Karpas-422 (cell line): ENCODE results near the gene LCN10. TPM values are rescaled to one million over a fixed set of nuclear protein-coding genes. Genes with fewer than 3 reads are reported as not detected.
"Not testable (repeated sequence)": the region's sequence is repeated elsewhere in the genome, so short reads cannot be mapped to it uniquely, and the experiment has no call there.

Experiments used
- DNase-seq: peaks from one replicate; pipeline ENCODE4 v3.0.0-alpha.2; 2015
- H2AFZ ChIP-seq: fragments of 200-600 bp; sonication (generic); 2 replicates; pipeline ENCODE4 v1.6.1; 2014; ENCODE audit warnings: antibody characterized with exemption, low read length, mixed read lengths
- H3K27ac ChIP-seq: fragments of 200-600 bp; sonication (generic); 2 replicates; pipeline ENCODE4 v1.5.1; 2014; ENCODE audit warnings: mild to moderate bottlenecking, low read length, moderate library complexity
- H3K27me3 ChIP-seq: fragments of 200-600 bp; sonication (generic); 2 replicates; pipeline ENCODE4 v1.6.1; 2014; ENCODE audit warnings: low read length, mixed read lengths
- H3K36me3 ChIP-seq: fragments of 200-600 bp; sonication (generic); 2 replicates; pipeline ENCODE4 v1.6.1; 2014; ENCODE audit warnings: low read length, mixed read lengths; ENCODE audit not compliant: insufficient read depth
- H3K4me1 ChIP-seq: fragments of 200-600 bp; sonication (generic); 2 replicates; pipeline ENCODE4 v1.6.1; 2014; ENCODE audit warnings: mild to moderate bottlenecking, low read length, mixed read lengths
- H3K4me2 ChIP-seq: fragments of 200-600 bp; sonication (generic); 2 replicates; pipeline ENCODE4 v1.6.1; 2014; ENCODE audit warnings: low read length, low read depth, mild to moderate bottlenecking; ENCODE audit not compliant: poor library complexity, severe bottlenecking
- H3K4me3 ChIP-seq: fragments of 200-600 bp; sonication (generic); 2 replicates; pipeline ENCODE4 v1.5.1; 2014; ENCODE audit warnings: mild to moderate bottlenecking, antibody characterized with exemption, low read length, mixed read lengths
- H3K79me2 ChIP-seq: fragments of 200-600 bp; sonication (generic); 2 replicates; pipeline ENCODE4 v1.6.1; 2014; ENCODE audit warnings: mild to moderate bottlenecking, low read length, mixed read lengths
- H3K9ac ChIP-seq: fragments of 200-600 bp; sonication (generic); 2 replicates; pipeline ENCODE4 v1.6.0; 2014; ENCODE audit warnings: low read length
- H3K9me2 ChIP-seq: fragments of 200-600 bp; sonication (generic), shearing (Covaris generic); replicated peaks from 2 replicates; pipeline ENCODE4 v1.6.0; 2014; ENCODE audit warnings: mild to moderate bottlenecking, low read length, moderate library complexity; ENCODE audit not compliant: insufficient read depth
- H3K9me3 ChIP-seq: fragments of 300-700, 200-600 bp; sonication (generic); 2 replicates; pipeline ENCODE4 v1.6.1; 2014; ENCODE audit warnings: low read length, mixed read lengths
- H4K20me1 ChIP-seq: fragments of 200-600 bp; sonication (generic); 2 replicates; pipeline ENCODE4 v1.6.1; 2014; ENCODE audit warnings: mild to moderate bottlenecking, antibody characterized with exemption, low read length, low read depth; ENCODE audit not compliant: insufficient read depth
- total RNA-seq: library from RNA; depleted of rRNA; stranded (reverse); fragments of >200 nt; shearing (Covaris generic); gene quantifications from 2 replicates; pipeline ENCODE4 v1.2.3, GENCODE V29; 2014; ENCODE audit warnings: low replicate concordance

LCN10 gene
- total RNA-seq, 1 experiment from 2014 or later = not detected

- H3K9me3 ChIP-seq, H3K27ac ChIP-seq, H3K4me1 ChIP-seq, H4K20me1 ChIP-seq, H3K9me2 ChIP-seq, H3K36me3 ChIP-seq, H3K4me2 ChIP-seq, H3K79me2 ChIP-seq, H2AFZ ChIP-seq, H3K4me3 ChIP-seq, H3K27me3 ChIP-seq, H3K9ac ChIP-seq: not testable (repeated sequence)
- peak; percentile 79 for DNase-seq
These were observed 18.2 kb upstream of the LCN10 start for GRCh38 chr9:136760834-136761544.

GRCh38 chr9:136760424-136760823, 17.7 kb upstream of the LCN10 start:
- no peak overlapping the region for H2AFZ ChIP-seq
- H3K36me3 ChIP-seq = no peaks in the 10 kb centered on the region
- no peaks in the 10 kb centered on the region for H3K9me2 ChIP-seq
- H3K9ac ChIP-seq = no peak overlapping the region
- H3K27me3 ChIP-seq = no peaks in the 10 kb centered on the region
- H3K4me1 ChIP-seq = peaks cover 3% of the 10 kb centered on the region
- no peak for DNase-seq
- 0 out of 2 replicates have a peak, but pooled peaks cover 4% of the 10 kb centered on the region for H4K20me1 ChIP-seq
- no peak overlapping the region for H3K4me2 ChIP-seq
- no peaks in the 10 kb centered on the region for H3K9me3 ChIP-seq
- no peak overlapping the region for H3K27ac ChIP-seq
- no peak overlapping the region for H3K4me3 ChIP-seq
- no peaks in the 10 kb centered on the region for H3K79me2 ChIP-seq

GRCh38 chr9:136759436-136760325, 16.9 kb upstream of the LCN10 start:
- H3K79me2 ChIP-seq = no peaks in the 10 kb centered on the region
- no peaks in the 10 kb centered on the region for H3K9me3 ChIP-seq
- no peaks in the 10 kb centered on the region for H3K9me2 ChIP-seq
- no peak overlapping the region for H2AFZ ChIP-seq
- no peak for DNase-seq
- no peaks in the 10 kb centered on the region for H3K27me3 ChIP-seq
- H3K4me1 ChIP-seq = no peaks in the 10 kb centered on the region
- H4K20me1 ChIP-seq = 0 out of 2 replicates have a peak, but pooled peaks cover 4% of the 10 kb centered on the region
- no peak overlapping the region for H3K9ac ChIP-seq
- H3K4me3 ChIP-seq = no peak overlapping the region
- H3K27ac ChIP-seq = no peak overlapping the region
- no peaks in the 10 kb centered on the region for H3K36me3 ChIP-seq
- H3K4me2 ChIP-seq = no peak overlapping the region

- H3K4me1 ChIP-seq = no peaks in the 10 kb centered on the region
- H3K27ac ChIP-seq = no peak overlapping the region
- DNase-seq = no peak
- no peak overlapping the region for H2AFZ ChIP-seq
- no peak overlapping the region for H3K4me3 ChIP-seq
- H3K9me3 ChIP-seq = no peaks in the 10 kb centered on the region
- no peaks in the 10 kb centered on the region for H3K36me3 ChIP-seq
- H3K9me2 ChIP-seq = no peaks in the 10 kb centered on the region
- no peaks in the 10 kb centered on the region for H3K79me2 ChIP-seq
- H3K9ac ChIP-seq = no peak overlapping the region
- H4K20me1 ChIP-seq = 0 out of 2 replicates have a peak, but pooled peaks cover 4% of the 10 kb centered on the region
- H3K4me2 ChIP-seq = no peak overlapping the region
- no peaks in the 10 kb centered on the region for H3K27me3 ChIP-seq
These were observed 16.3 kb upstream of the LCN10 start for GRCh38 chr9:136759001-136759400.

GRCh38 chr9:136757751-136758140, 15.0 kb upstream of the LCN10 start:
- H3K4me1 ChIP-seq = no peaks in the 10 kb centered on the region
- no peak overlapping the region for H3K27ac ChIP-seq
- H3K9me2 ChIP-seq = no peaks in the 10 kb centered on the region
- no peak overlapping the region for H3K9ac ChIP-seq
- no peaks in the 10 kb centered on the region for H3K79me2 ChIP-seq
- DNase-seq = no peak
- no peak overlapping the region for H3K4me2 ChIP-seq
- no peak overlapping the region for H2AFZ ChIP-seq
- H3K36me3 ChIP-seq = no peaks in the 10 kb centered on the region
- no peaks in the 10 kb centered on the region; the same call in 1 of the 2 replicates for H3K9me3 ChIP-seq
- H3K4me3 ChIP-seq = no peak overlapping the region
- no peaks in the 10 kb centered on the region for H4K20me1 ChIP-seq
- H3K27me3 ChIP-seq = no peaks in the 10 kb centered on the region

- no peak overlapping the region for H3K4me3 ChIP-seq
- H2AFZ ChIP-seq = no peak overlapping the region
- no peaks in the 10 kb centered on the region for H3K4me1 ChIP-seq
- no peaks in the 10 kb centered on the region for H3K36me3 ChIP-seq
- no peaks in the 10 kb centered on the region for H3K9me2 ChIP-seq
- H3K9me3 ChIP-seq = peaks cover under 1% of the 10 kb centered on the region; the same call in 1 of the 2 replicates
- no peaks in the 10 kb centered on the region for H4K20me1 ChIP-seq
- no peaks in the 10 kb centered on the region for H3K27me3 ChIP-seq
- H3K9ac ChIP-seq = no peak overlapping the region
- H3K79me2 ChIP-seq = no peaks in the 10 kb centered on the region
- H3K4me2 ChIP-seq = no peak overlapping the region
- no peak overlapping the region for H3K27ac ChIP-seq
- DNase-seq = no peak
These were observed 14.6 kb upstream of the LCN10 start for GRCh38 chr9:136757328-136757727.

- DNase-seq = no peak
- no peak overlapping the region for H3K9ac ChIP-seq
- no peak overlapping the region for H2AFZ ChIP-seq
- H3K9me3 ChIP-seq = peaks cover 5% of the 10 kb centered on the region
- no peaks in the 10 kb centered on the region for H3K36me3 ChIP-seq
- no peaks in the 10 kb centered on the region for H3K79me2 ChIP-seq
- no peak overlapping the region for H3K4me2 ChIP-seq
- no peaks in the 10 kb centered on the region for H3K4me1 ChIP-seq
- no peak overlapping the region for H3K27ac ChIP-seq
- H4K20me1 ChIP-seq = no peaks in the 10 kb centered on the region
- H3K27me3 ChIP-seq = no peaks in the 10 kb centered on the region; the same call in 1 of the 2 replicates
- H3K4me3 ChIP-seq = no peak overlapping the region
- no peaks in the 10 kb centered on the region for H3K9me2 ChIP-seq
These were observed 14.1 kb upstream of the LCN10 start for GRCh38 chr9:136756836-136757235.

- Histone ChIP-seq H3K27ac (no peak overlapping the region), H3K9me2 (no peaks in the 10 kb centered on the region), H3K4me2 (no peak overlapping the region), H3K4me3 (no peak overlapping the region), H3K4me1 (no peaks in the 10 kb centered on the region), H4K20me1 (no peaks in the 10 kb centered on the region), H3K9ac (no peak overlapping the region), H3K27me3 (peaks cover 3% of the 10 kb centered on the region; the same call in 1 of the 2 replicates), H3K79me2 (no peaks in the 10 kb centered on the region), H2AFZ (no peak overlapping the region), H3K9me3 (peaks cover 12% of the 10 kb centered on the region), H3K36me3 (no peaks in the 10 kb centered on the region; the same call in 1 of the 2 replicates)
- no peak for DNase-seq
These were observed 13.3 kb upstream of the LCN10 start for GRCh38 chr9:136756134-136756438.
